Epithelial cell of esophagus (primary cell): ENCODE measurements around the gene IHH.

ENCODE experiments used
- DNase-seq: peaks from one replicate; pipeline ENCODE4 v3.0.0; 2010; ENCODE audit warnings: low read depth
- H3K4me3 ChIP-seq: 2 replicates; pipeline ENCODE4 v1.5.1; 2011; ENCODE audit warnings: mild to moderate bottlenecking, low read length, control low read depth
- CTCF ChIP-seq: IDR thresholded peaks from 2 replicates; pipeline ENCODE4 v1.5.1; 2011; ENCODE audit warnings: low read depth, mild to moderate bottlenecking, low read length, control low read depth, inconsistent platforms; ENCODE audit not compliant: insufficient read depth; ENCODE audit errors: missing control alignments

Gene IHH

DNA sequence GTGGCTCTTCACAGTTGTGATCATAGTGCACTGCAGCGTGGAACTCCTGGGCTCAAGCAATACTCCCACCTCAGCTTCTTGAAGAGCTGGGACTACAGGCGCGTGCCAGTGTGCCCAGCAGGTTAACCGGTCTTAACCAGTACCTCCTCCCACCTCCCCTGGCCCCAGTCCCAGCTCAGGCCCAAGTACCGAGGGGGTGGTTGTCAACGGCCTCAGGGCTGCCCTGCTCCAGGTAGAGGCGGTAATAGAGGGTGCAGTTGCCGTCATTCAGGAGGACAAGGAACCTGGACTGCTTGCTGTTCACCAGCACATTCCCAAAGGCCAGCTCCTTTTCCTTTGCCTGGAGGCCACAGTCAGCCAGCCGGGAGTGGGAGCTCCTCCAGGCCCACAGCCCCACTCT lies 39.1 kb downstream of the IHH start:
- no peak for TF ChIP-seq CTCF
- H3K4me3 ChIP-seq = no peak overlapping the region
- DNase-seq = no peak

DNA sequence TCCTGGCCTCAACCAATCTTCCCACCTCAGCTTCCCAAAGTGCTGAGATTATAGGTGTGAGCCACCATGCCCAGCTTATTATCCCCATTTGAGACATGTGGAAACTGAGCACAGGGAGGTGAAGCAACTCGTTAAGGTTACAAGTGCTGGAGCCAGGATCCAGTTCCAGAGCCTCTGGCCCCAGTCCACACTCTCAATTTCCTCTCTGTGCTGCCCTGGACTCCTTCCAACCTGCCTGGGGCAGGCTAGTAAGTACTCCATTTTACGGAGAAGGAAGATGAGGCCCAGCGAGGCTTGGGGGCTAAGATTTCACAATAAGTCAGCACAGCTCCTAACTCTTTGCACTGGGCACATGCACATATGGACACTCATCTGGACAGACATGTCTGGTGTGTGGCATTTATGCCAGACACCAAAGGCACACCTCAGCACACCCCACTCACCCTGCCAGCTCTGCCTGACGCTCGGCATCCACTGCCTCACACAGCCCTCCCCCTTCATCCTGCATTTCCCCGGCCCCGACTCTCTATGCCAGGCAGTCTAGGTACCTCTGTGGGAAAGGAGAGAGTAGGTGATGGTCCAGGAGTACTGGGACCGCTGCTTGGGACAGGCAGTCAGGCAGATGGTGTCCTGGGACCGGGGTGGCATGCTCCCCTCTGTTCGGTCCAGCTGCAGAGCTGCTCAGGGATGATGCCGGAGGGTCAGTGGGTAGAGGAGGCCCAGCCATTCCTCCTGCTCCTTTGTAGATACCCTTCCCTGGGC lies 39.9 kb downstream of the IHH start:
- no peak for DNase-seq
- H3K4me3 ChIP-seq = no peak overlapping the region
- no peak for TF ChIP-seq CTCF

GRCh38 chr2:219019436-219019835 lies 41.3 kb downstream of the IHH start:
- no peak for TF ChIP-seq CTCF
- DNase-seq = no peak
- no peak overlapping the region for H3K4me3 ChIP-seq

DNA sequence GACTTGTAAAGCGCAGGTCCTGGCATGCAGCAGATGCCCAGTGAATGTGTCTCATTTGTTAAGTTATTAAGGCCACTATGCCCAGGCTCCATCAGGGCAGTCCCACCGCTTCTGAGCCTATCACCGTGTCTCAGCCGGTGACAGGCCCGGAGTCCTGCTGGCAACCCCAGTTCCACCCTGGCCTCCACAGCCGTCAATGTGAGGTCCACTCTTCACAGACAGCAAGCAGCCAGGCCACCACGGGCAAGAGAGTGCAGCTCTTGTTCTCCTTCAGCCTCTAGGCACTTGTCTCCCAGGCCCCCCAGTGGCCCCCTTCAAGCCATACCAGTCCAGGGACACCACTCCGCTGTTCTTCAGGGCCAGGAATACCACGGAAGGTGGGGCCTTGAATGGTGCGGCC lies 42.0 kb downstream of the IHH start:
- no peak overlapping the region for H3K4me3 ChIP-seq
- TF ChIP-seq CTCF = no peak
- DNase-seq = no peak

DNA sequence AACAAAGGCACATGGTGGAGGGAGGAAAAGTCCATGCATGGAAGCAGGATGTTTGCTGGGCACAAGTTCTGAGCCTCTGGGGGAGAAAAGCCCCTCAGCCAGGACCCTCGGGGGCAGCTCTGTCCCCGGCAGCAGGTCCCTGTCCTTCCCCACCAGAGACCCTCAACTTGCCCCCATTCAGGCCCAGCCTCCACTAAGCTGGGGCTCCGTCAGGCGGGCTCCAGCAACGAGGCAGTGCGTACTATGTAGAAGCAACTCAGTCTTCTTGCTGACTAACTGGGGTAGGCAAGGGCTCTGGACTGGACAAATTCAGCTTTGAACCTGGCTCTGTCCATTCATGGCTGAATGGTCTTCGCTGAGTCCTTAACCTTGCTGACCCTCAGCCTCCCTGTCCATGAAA lies 42.4 kb downstream of the IHH start:
- H3K4me3 ChIP-seq = no peak overlapping the region
- TF ChIP-seq CTCF = no peak
- no peak for DNase-seq

DNA sequence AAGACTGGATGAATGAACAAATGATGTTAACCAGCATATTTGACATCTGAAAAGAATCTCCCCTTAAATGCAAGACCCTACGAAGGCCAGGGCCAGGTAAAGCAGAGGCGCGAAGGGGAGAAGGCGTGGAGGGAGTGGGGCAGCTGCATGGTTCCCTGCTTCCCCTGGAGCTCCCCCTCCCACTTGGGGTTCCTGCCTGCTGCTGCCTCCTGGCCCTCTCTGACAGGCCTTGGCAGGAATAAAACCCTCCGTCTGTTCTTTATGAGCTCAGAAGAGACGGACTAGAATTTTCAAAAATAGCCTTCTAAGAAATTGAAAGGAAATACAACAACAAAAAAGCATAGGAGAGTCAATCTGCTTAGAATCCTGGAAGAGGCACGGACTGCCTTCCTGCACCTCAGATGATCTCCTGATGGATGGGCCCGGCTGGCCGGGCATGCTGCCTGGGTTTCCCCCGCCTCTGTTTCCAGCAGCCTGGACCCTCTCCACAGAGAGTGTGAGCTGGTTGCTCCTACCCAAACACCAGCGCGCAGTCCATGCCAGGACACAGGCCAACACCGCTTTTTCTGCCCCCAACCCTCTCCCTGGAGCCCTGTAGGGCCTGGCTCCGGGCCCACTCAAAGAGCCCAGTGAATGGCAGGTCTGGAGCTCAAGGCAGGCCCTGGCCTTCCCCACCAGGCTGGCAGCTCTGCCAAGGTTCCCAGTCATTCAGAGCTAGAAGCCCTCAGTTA lies 43.4 kb downstream of the IHH start:
- no peak for DNase-seq
- TF ChIP-seq CTCF = no peak
- no peak overlapping the region for H3K4me3 ChIP-seq

DNA sequence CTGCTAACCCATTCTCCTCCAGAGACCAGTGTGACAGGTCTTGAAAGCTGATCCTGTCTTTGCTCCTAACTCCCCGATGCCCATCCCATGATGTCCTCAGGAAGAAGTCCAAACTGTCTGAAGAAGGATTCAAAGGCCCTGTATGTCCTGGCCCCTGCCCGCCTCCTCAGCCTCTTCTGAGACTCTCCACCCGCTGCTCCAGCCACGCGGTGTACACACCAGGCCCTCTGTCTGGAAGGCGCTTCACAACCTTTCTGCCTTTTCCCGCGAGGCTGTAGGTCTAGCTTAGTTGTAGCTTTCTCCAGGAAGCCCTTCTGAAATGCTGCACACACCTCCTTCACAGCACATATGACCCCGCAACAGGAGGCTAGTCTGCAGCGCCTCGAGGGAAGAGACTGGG lies 44.0 kb downstream of the IHH start:
- no peak for DNase-seq
- no peak for TF ChIP-seq CTCF
- H3K4me3 ChIP-seq = no peak overlapping the region
